ENCODE results near the gene S1PR1.

GRCh38 chr1:101281751-101282150 is 44.9 kb downstream of the S1PR1 start:
- no peak for TF ChIP-seq CTCF (IDR thresholded peaks at IDR 0.05)
- TF ChIP-seq POLR2A (IDR thresholded peaks at IDR 0.05): no peak
